Vagina (tissue), 2 donors: ENCODE measurements around the gene VWA3B. TPM values are rescaled to one million over a fixed set of nuclear protein-coding genes. Genes with fewer than 3 reads are reported as not detected.

ENCODE experiments used
- DNase-seq, 2 donors: peaks; one replicate each; pipeline ENCODE4 v3.0.0-alpha.2; 2017; ENCODE audit errors: extremely low spot score in 2 of 2
- H3K27ac ChIP-seq: fragments of 200-600 bp; sonication (generic); one replicate; pipeline ENCODE4 v1.5.1; 2019
- H3K27me3 ChIP-seq: fragments of 200-600 bp; sonication (generic); one replicate; pipeline ENCODE4 v1.5.1; 2019
- H3K36me3 ChIP-seq, 2 donors: fragments of 200-600 bp; sonication (generic); one replicate each; pipeline ENCODE4 v1.5.1; 2017 to 2019
- H3K4me1 ChIP-seq: fragments of 200-600 bp; sonication (generic); one replicate; pipeline ENCODE4 v1.5.1; 2019
- H3K4me3 ChIP-seq, 2 donors: fragments of 200-600 bp; sonication (generic); 1 replicate in 1 of 2; 2 replicates in 1 of 2; pipeline ENCODE4 v1.5.1; 2016 to 2019
- H3K9me3 ChIP-seq: fragments of 200-600 bp; sonication (generic); one replicate; pipeline ENCODE4 v1.5.1; 2019
- POLR2A ChIP-seq, 2 donors: fragments of 450-650 bp; IDR thresholded peaks; one replicate each; pipeline ENCODE4 v1.6.1; 2017; ENCODE audit warnings: antibody characterized with exemption in 2 of 2, mild to moderate bottlenecking in 2 of 2, moderate library complexity in 2 of 2
- POLR2AphosphoS5 ChIP-seq, 2 donors: sonication (generic); formaldehyde crosslinking; IDR thresholded peaks; one replicate each; pipeline ENCODE4 v1.9.0; 2017; ENCODE audit warnings: antibody characterized with exemption in 2 of 2, mild to moderate bottlenecking in 2 of 2, low read depth in 1 of 2; ENCODE audit not compliant: insufficient read depth in 1 of 2
- intact Hi-C: fragments of 100-400 bp; cut with DNase I; formaldehyde crosslinking; loops from one replicate; pipeline ENCODE4 v1.15.1; 2023
- total RNA-seq: library from RNA; depleted of rRNA; stranded (reverse); fragments of >200 nt; gene quantifications from one replicate; pipeline ENCODE4 v1.2.3, GENCODE V29; 2016
- TF ChIP-seq, protein P1 (sequence below), 3 experiments: fragments of 450-650 bp in 2 of 3; fragments of 200-600 bp in 1 of 3; sonication (generic) in 1 of 3; IDR thresholded peaks; one replicate each; pipeline ENCODE4 v1.5.1; 2017 to 2019; ENCODE audit warnings: antibody characterized with exemption in 3 of 3, mild to moderate bottlenecking in 2 of 3, moderate library complexity in 2 of 3

The VWA3B gene
- total RNA-seq, 1 donor from 2014 or later, result not detected

DNA sequence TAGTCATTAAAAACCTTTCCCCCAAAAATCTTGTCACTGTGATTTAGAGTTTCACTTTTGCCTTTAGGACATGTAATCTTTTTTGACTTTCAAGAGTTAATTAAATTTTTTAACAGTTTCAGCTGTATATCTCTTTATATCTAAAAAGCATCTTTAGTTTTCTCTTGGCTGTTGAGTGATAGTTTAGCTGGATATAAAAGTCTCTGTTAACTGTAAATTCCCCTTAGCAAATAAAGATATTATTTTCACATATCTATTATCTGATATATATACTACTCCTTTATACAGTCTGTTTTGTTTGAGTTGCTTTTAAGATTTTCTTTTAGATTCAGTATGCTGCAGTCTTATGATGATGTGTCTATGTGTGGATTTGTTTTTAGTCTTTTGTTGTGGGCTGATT, 160.4 kb downstream of the VWA3B start:
- intact Hi-C loops, result no loop called here

GRCh38 chr2:98252038-98252773, 165.2 kb downstream of the VWA3B start:
- TF ChIP-seq POLR2AphosphoS5 (IDR thresholded peaks at IDR 0.05; ENCODE audit: insufficient read depth in 1 of 2, low read depth in 1 of 2), result no peak
- TF ChIP-seq, protein P1, sequence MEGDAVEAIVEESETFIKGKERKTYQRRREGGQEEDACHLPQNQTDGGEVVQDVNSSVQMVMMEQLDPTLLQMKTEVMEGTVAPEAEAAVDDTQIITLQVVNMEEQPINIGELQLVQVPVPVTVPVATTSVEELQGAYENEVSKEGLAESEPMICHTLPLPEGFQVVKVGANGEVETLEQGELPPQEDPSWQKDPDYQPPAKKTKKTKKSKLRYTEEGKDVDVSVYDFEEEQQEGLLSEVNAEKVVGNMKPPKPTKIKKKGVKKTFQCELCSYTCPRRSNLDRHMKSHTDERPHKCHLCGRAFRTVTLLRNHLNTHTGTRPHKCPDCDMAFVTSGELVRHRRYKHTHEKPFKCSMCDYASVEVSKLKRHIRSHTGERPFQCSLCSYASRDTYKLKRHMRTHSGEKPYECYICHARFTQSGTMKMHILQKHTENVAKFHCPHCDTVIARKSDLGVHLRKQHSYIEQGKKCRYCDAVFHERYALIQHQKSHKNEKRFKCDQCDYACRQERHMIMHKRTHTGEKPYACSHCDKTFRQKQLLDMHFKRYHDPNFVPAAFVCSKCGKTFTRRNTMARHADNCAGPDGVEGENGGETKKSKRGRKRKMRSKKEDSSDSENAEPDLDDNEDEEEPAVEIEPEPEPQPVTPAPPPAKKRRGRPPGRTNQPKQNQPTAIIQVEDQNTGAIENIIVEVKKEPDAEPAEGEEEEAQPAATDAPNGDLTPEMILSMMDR (IDR thresholded peaks at IDR 0.05), result no peak
- no peak for TF ChIP-seq POLR2A (IDR thresholded peaks at IDR 0.05)
- no peak for DNase-seq
- Histone ChIP-seq H3K4me3 (no peak overlapping the region), H3K9me3 (no peaks in the 10 kb centered on the region), H3K27me3 (no peaks in the 10 kb centered on the region), H3K27ac (no peak overlapping the region), H3K36me3 (no peaks in the 10 kb centered on the region), H3K4me1 (no peaks in the 10 kb centered on the region)
- intact Hi-C loops, result no loop called here

More for the DNA sequence above, 160.4 kb downstream of the VWA3B start:
- Histone ChIP-seq H3K4me3 (no peak overlapping the region), H3K27me3 (no peaks in the 10 kb centered on the region), H3K4me1 (no peaks in the 10 kb centered on the region), H3K36me3 (no peaks in the 10 kb centered on the region), H3K9me3 (no peaks in the 10 kb centered on the region), H3K27ac (no peak overlapping the region)
- no peak for DNase-seq
- TF ChIP-seq, protein P1 (IDR thresholded peaks at IDR 0.05), result no peak
- no peak for TF ChIP-seq POLR2AphosphoS5 (IDR thresholded peaks at IDR 0.05; ENCODE audit: insufficient read depth in 1 of 2, low read depth in 1 of 2)
- TF ChIP-seq POLR2A (IDR thresholded peaks at IDR 0.05), result no peak

GRCh38 chr2:98253461-98254070, 166.6 kb downstream of the VWA3B start:
- H3K27me3 ChIP-seq, result no peaks in the 10 kb centered on the region
- no peak overlapping the region for H3K4me3 ChIP-seq
- intact Hi-C loops, result no loop called here
- no peaks in the 10 kb centered on the region for H3K36me3 ChIP-seq
- TF ChIP-seq POLR2A (IDR thresholded peaks at IDR 0.05) (no peak), POLR2AphosphoS5 (IDR thresholded peaks at IDR 0.05; ENCODE audit: insufficient read depth in 1 of 2, low read depth in 1 of 2) (no peak)
- TF ChIP-seq, protein P1 (IDR thresholded peaks at IDR 0.05), result no peak
- H3K9me3 ChIP-seq, result no peaks in the 10 kb centered on the region
- DNase-seq, result no peak
- H3K4me1 ChIP-seq, result no peaks in the 10 kb centered on the region
- H3K27ac ChIP-seq, result no peak overlapping the region

DNA sequence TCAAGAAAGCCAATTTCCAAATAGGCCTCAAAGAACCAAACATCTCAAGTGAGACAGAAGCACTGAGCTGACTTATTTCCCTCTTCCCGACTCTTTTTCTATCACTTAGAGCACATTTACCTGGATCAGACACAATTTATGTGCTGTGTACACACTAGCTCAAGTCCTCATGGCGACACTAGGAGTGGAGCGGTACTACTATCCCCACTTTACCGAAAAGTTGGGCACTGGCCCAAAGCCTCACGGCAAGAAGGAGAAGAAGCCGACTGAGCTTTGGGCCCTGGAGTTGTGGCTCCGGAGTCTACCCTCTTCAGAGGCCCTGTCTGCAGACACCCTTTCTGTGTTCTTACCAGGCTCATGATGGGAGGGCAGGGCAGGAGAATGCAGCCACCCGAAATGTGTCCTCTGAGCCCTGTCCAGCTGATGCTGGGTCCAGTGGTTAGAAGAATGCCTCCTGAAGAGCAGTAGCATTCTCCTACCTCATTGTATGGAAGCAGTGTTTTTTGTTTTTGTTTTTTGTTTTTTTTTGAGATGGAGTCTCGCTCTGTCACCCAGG, 167.6 kb downstream of the VWA3B start:
- Histone ChIP-seq H3K9me3 (no peaks in the 10 kb centered on the region), H3K4me3 (no peak overlapping the region), H3K4me1 (no peaks in the 10 kb centered on the region), H3K27me3 (no peaks in the 10 kb centered on the region), H3K36me3 (no peaks in the 10 kb centered on the region), H3K27ac (no peak overlapping the region)
- intact Hi-C loops, result no loop called here
- DNase-seq, result no peak
- TF ChIP-seq POLR2AphosphoS5 (IDR thresholded peaks at IDR 0.05; ENCODE audit: insufficient read depth in 1 of 2, low read depth in 1 of 2) (no peak), POLR2A (IDR thresholded peaks at IDR 0.05) (no peak)
- TF ChIP-seq, protein P1 (IDR thresholded peaks at IDR 0.05), result no peak

DNA sequence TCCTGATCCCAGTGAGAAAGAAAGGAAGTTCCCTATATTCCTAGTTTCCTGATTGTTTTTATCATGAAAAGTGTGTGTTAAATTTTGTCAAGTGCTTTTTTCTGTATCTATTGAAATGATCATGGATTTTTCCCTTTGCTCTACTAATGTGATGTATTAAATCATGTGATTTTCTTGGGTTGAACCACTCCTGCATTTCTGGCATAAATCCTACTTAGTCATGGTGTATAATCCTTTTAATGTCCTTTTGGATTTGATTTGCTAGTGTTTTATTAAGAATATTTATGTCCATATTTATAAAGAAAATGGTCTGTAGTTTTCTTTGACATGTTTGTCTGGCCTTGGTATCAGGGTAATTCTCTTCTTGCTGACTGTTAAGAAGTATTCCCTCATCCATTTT, 171.9 kb downstream of the VWA3B start:
- TF ChIP-seq POLR2AphosphoS5 (IDR thresholded peaks at IDR 0.05; ENCODE audit: insufficient read depth in 1 of 2, low read depth in 1 of 2) (no peak), POLR2A (IDR thresholded peaks at IDR 0.05) (no peak)
- TF ChIP-seq, protein P1 (IDR thresholded peaks at IDR 0.05), result no peak
- no peak overlapping the region for H3K4me3 ChIP-seq
- H3K4me1 ChIP-seq, result no peaks in the 10 kb centered on the region
- H3K9me3 ChIP-seq, result peaks cover 4% of the 10 kb centered on the region
- no peaks in the 10 kb centered on the region for H3K36me3 ChIP-seq
- H3K27me3 ChIP-seq, result no peaks in the 10 kb centered on the region
- intact Hi-C loops, result no loop called here
- DNase-seq, result no peak
- H3K27ac ChIP-seq, result no peak overlapping the region
